A549 treated with AZD9567 at 1 μM for 4 hours (cell line): ENCODE data around the gene TLE1. TPM values are rescaled to one million over a fixed set of nuclear protein-coding genes. Genes with fewer than 3 reads are reported as not detected.

ENCODE experiments used
- total RNA-seq: library from RNA; stranded (reverse); fragments of 200-300 nt; extraction: Qiagen RNA extraction; gene quantifications from 5 replicates; pipeline ENCODE4 v1.2.3, GENCODE V29; 2022; ENCODE audit not compliant: insufficient read depth

The TLE1 gene
- total RNA-seq: 76.4 to 83.6 TPM (median 77.4 TPM) in 5 replicates

GRCh38 chr9:81689343-81690175 lies at the start of gene TLE1:
Gene TLE1, minus strand, starts transcription at chr9:81689547. Its CDS starts 1,307 bp downstream, at chr9:81688240.

Other genes starting within 250 kb of the TLE1 start
- gene SPATA31D4, start 238.9 kb upstream of the TLE1 start, total RNA-seq: not detected in 5 replicates